A549 (cell line): Measurements from ENCODE around the gene TKFC. TPM values are rescaled to one million over a fixed set of nuclear protein-coding genes. Genes with fewer than 3 reads are reported as not detected.

Source experiments
- ATAC-seq, 2 experiments: fragments of 200-7000 bp in 1 of 2; fragments of >200 bp in 1 of 2; cut with Nextera tagmentation in 1 of 2; cut with Tn5 transposase in 1 of 2; 3 replicates each; pipeline versions ENCODE4 v1.8.0 to v1.9.1; 2018 to 2020; ENCODE audit warnings: mild to moderate bottlenecking in 1 of 2, moderate library complexity in 1 of 2
- CTCF ChIA-PET: fragments of 300-600 bp; sonication (Branson Sonifier 250); formaldehyde crosslinking; extraction: SDS; loops from one replicate; lab custom pipeline; 2021; ENCODE audit warnings: antibody characterized with exemption, inconsistent platforms; lab: Yijun Ruan, JAX
- POLR2A ChIA-PET: fragments of 350-600 bp; formaldehyde crosslinking; extraction: SDS; loops from one replicate; lab custom pipeline; 2021; ENCODE audit warnings: antibody characterized with exemption, inconsistent platforms; lab: Yijun Ruan, JAX
- DNase-seq, 2 experiments: peaks; one replicate each; pipeline versions ENCODE4 v3.0.0 to v3.0.0-alpha.2; 2011 to 2016; ENCODE audit warnings: low read depth in 1 of 2, low spot score in 1 of 2
- FAIRE-seq: peaks from 2 replicates; lab custom pipeline; 2011; peaks lifted over from hg19 to GRCh38; lab: Jason Lieb, UNC
- H3K27ac ChIP-seq, 2 experiments: fragments of >200 bp; sonication (Bioruptor Twin); formaldehyde crosslinking; 3 replicates each; pipeline ENCODE4 v1.5.1; 2016 to 2017
- H3K4me1 ChIP-seq: fragments of >200 bp; sonication (Bioruptor Twin); formaldehyde crosslinking; 3 replicates; pipeline ENCODE4 v1.6.1; 2016
- H3K4me2 ChIP-seq: fragments of >200 bp; sonication (Bioruptor Twin); formaldehyde crosslinking; 3 replicates; pipeline ENCODE4 v1.6.1; 2016
- H3K4me3 ChIP-seq: fragments of >200 bp; sonication (Bioruptor Twin); formaldehyde crosslinking; 3 replicates; pipeline ENCODE4 v1.5.1; 2016
- H3K9me3 ChIP-seq: fragments of >200 bp; sonication (Bioruptor Twin); formaldehyde crosslinking; 3 replicates; pipeline ENCODE4 v1.6.1; 2016
- CHD2 ChIP-seq: fragments of 150-350 bp; IDR thresholded peaks from 2 replicates; pipeline ENCODE4 v1.6.1; 2014; ENCODE audit warnings: low read length; ENCODE audit not compliant: partially characterized antibody
- EHF ChIP-seq: fragments of 250-450 bp; sonication (Bioruptor Pico); IDR thresholded peaks from 2 replicates; pipeline ENCODE4 v1.5.0; 2020; ENCODE audit warnings: mild to moderate bottlenecking
- EHMT2 ChIP-seq: fragments of 200-600 bp; sonication (generic); IDR thresholded peaks from 2 replicates; pipeline ENCODE4 v1.6.1; 2016; ENCODE audit warnings: antibody characterized with exemption, low read depth, mild to moderate bottlenecking, moderate library complexity
- FOSB ChIP-seq: fragments of 250-450 bp; sonication (Bioruptor Pico); IDR thresholded peaks from 2 replicates; pipeline ENCODE4 v1.5.0; 2020; ENCODE audit warnings: mild to moderate bottlenecking, moderate library complexity
- FOSL2 ChIP-seq, 2 experiments: fragments of 450-650 bp in 1 of 2; fragments of >200 bp in 1 of 2; sonication (Bioruptor Twin) in 1 of 2; formaldehyde crosslinking; IDR thresholded peaks; 2 replicates each; pipeline versions ENCODE4 v1.5.0 to v1.6.1; 2016 to 2020; ENCODE audit warnings: mild to moderate bottlenecking in 1 of 2, moderate library complexity in 1 of 2
- FOXS1 ChIP-seq: fragments of 250-450 bp; sonication (Bioruptor Pico); IDR thresholded peaks from 2 replicates; pipeline ENCODE4 v1.5.0; 2020; ENCODE audit warnings: mild to moderate bottlenecking, moderate library complexity
- HDAC2 ChIP-seq: fragments of 200-600 bp; sonication (generic); IDR thresholded peaks from 2 replicates; pipeline ENCODE4 v1.6.1; 2016
- HOXA7 ChIP-seq: fragments of 250-450 bp; sonication (Bioruptor Pico); IDR thresholded peaks from 2 replicates; pipeline ENCODE4 v1.5.0; 2020; ENCODE audit warnings: mild to moderate bottlenecking, moderate library complexity
- KDM5A ChIP-seq: fragments of 200-600 bp; sonication (generic); IDR thresholded peaks from 2 replicates; pipeline ENCODE4 v1.6.1; 2016; ENCODE audit warnings: antibody characterized with exemption, mild to moderate bottlenecking
- MAFK ChIP-seq: fragments of 450-650 bp; IDR thresholded peaks from 2 replicates; pipeline ENCODE4 v1.6.1; 2014; ENCODE audit not compliant: partially characterized antibody
- MYC ChIP-seq: IDR thresholded peaks from 2 replicates; pipeline ENCODE4 v1.6.1; 2012; ENCODE audit warnings: mild to moderate bottlenecking, inconsistent platforms, low read length, improper control_type of control experiment, borderline replicate concordance
- NPAS2 ChIP-seq: fragments of 250-450 bp; sonication (Bioruptor Pico); IDR thresholded peaks from 2 replicates; pipeline ENCODE4 v1.8.0; 2022; ENCODE audit warnings: mild to moderate bottlenecking, moderate library complexity, borderline replicate concordance
- NR3C1 ChIP-seq: fragments of >200 bp; sonication (Bioruptor Twin); formaldehyde crosslinking; IDR thresholded peaks from 3 replicates; pipeline ENCODE4 v1.6.1; 2017
- RCOR1 ChIP-seq: fragments of 150-350 bp; IDR thresholded peaks from 2 replicates; pipeline ENCODE4 v1.6.1; 2014; ENCODE audit warnings: antibody characterized with exemption, low read length, low read depth
- SREBF2 ChIP-seq: fragments of 450-650 bp; IDR thresholded peaks from 2 replicates; pipeline ENCODE4 v1.6.1; 2014; ENCODE audit warnings: mild to moderate bottlenecking, moderate library complexity
- ZC3H11A ChIP-seq: fragments of 450-650 bp; IDR thresholded peaks from 2 replicates; pipeline ENCODE4 v1.6.1; 2014; ENCODE audit warnings: antibody characterized with exemption, mild to moderate bottlenecking
- WGBS: methylation state at CpG from one replicate; pipeline ENCODE4 v1.1.6; 2017; ENCODE audit errors: missing lambda C conversion rate; 5-methylcytosine and 5-hydroxymethylcytosine counted together
- polyA plus RNA-seq, 4 experiments: library from polyadenylated mRNA; depleted of rRNA in 3 of 4; stranded (reverse); fragments of >200 nt; fragmentation: RNase III in 1 of 4; extraction: RNeasy Plus Mini Kit Qiagen cat#74134 plus additional on column Dnase treatment in 1 of 4; gene quantifications; 2 replicates in 3 of 4; 3 replicates in 1 of 4; pipeline ENCODE4 v1.2.3, GENCODE V29; 2011 to 2017
- TF ChIP-seq, protein P1 (sequence below): fragments of 200-600 bp; sonication (generic); IDR thresholded peaks from 2 replicates; pipeline ENCODE4 v1.6.1; 2016; ENCODE audit warnings: antibody characterized with exemption, mild to moderate bottlenecking, moderate library complexity
- TF ChIP-seq, protein P2 (sequence below): IDR thresholded peaks from 2 replicates; pipeline ENCODE4 v1.6.1; 2012
- TF ChIP-seq, protein P3 (sequence below): fragments of 450-650 bp; IDR thresholded peaks from 2 replicates; pipeline ENCODE4 v1.6.1; 2014; ENCODE audit warnings: antibody characterized with exemption
- TF ChIP-seq, protein P4 (sequence below): IDR thresholded peaks from 2 replicates; pipeline ENCODE4 v1.6.1; 2012; ENCODE audit warnings: low read depth, borderline replicate concordance

The TKFC gene
- polyA plus RNA-seq, 2 of the 4 experiments (the other 2 are of a cell fraction), result 46.5 to 48.7 TPM

DNA sequence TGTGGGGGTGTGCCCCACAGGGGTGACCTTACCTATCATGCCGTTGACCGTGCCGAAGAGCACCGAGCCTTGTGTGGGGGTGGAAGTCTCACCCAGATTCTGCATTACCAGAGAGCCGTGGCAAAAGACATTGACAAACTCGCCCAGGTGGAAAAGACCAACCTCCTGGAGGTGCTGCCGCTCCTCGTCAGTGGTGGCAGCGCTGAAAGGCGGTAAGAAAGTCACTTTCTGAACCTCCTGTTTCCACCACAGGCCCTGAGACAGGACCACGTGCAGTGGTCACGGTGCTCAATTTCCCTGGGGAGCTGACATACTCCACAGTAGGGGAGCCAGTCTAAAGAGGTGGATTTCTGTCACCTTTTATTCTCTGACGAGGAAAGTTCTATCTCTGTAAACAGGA lies 30.5 kb upstream of the TKFC start:
- Histone ChIP-seq H3K9me3 (no peaks in the 10 kb centered on the region), H3K4me1 (peaks cover 2% of the 10 kb centered on the region; the same call in 1 of the 3 replicates), H3K4me3 (no peak overlapping the region), H3K27ac (no peak overlapping the region), H3K4me2 (no peak overlapping the region)
- ChIA-PET CTCF (interaction anchor here (1.5 kb wide), 1 partner anchor 34 kb away, joined by 6 read pairs; no protein-coding TSS in a partner anchor), POLR2A (no interaction called here)
- no peak for ATAC-seq
- no peak for DNase-seq
- TF ChIP-seq KDM5A, result no peak
- no peak for TF ChIP-seq FOSL2 (IDR thresholded peaks at IDR 0.05)
- TF ChIP-seq FOSL2 (CRISPR knock-in tag; IDR thresholded peaks at IDR 0.05), result no peak
- TF ChIP-seq, protein P1, sequence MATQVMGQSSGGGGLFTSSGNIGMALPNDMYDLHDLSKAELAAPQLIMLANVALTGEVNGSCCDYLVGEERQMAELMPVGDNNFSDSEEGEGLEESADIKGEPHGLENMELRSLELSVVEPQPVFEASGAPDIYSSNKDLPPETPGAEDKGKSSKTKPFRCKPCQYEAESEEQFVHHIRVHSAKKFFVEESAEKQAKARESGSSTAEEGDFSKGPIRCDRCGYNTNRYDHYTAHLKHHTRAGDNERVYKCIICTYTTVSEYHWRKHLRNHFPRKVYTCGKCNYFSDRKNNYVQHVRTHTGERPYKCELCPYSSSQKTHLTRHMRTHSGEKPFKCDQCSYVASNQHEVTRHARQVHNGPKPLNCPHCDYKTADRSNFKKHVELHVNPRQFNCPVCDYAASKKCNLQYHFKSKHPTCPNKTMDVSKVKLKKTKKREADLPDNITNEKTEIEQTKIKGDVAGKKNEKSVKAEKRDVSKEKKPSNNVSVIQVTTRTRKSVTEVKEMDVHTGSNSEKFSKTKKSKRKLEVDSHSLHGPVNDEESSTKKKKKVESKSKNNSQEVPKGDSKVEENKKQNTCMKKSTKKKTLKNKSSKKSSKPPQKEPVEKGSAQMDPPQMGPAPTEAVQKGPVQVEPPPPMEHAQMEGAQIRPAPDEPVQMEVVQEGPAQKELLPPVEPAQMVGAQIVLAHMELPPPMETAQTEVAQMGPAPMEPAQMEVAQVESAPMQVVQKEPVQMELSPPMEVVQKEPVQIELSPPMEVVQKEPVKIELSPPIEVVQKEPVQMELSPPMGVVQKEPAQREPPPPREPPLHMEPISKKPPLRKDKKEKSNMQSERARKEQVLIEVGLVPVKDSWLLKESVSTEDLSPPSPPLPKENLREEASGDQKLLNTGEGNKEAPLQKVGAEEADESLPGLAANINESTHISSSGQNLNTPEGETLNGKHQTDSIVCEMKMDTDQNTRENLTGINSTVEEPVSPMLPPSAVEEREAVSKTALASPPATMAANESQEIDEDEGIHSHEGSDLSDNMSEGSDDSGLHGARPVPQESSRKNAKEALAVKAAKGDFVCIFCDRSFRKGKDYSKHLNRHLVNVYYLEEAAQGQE, result no peak
- TF ChIP-seq EHMT2, result no peak
- TF ChIP-seq MYC, result no peak
- no peak for TF ChIP-seq CHD2
- no peak for TF ChIP-seq RCOR1
- TF ChIP-seq, protein P2, sequence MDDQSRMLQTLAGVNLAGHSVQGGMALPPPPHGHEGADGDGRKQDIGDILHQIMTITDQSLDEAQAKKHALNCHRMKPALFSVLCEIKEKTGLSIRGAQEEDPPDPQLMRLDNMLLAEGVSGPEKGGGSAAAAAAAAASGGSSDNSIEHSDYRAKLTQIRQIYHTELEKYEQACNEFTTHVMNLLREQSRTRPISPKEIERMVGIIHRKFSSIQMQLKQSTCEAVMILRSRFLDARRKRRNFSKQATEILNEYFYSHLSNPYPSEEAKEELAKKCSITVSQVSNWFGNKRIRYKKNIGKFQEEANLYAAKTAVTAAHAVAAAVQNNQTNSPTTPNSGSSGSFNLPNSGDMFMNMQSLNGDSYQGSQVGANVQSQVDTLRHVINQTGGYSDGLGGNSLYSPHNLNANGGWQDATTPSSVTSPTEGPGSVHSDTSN, result no peak
- TF ChIP-seq, protein P3, sequence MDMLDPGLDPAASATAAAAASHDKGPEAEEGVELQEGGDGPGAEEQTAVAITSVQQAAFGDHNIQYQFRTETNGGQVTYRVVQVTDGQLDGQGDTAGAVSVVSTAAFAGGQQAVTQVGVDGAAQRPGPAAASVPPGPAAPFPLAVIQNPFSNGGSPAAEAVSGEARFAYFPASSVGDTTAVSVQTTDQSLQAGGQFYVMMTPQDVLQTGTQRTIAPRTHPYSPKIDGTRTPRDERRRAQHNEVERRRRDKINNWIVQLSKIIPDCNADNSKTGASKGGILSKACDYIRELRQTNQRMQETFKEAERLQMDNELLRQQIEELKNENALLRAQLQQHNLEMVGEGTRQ, result no peak
- TF ChIP-seq HOXA7 (CRISPR knock-in tag), result no peak
- no peak for TF ChIP-seq NR3C1
- TF ChIP-seq NPAS2, result no peak
- TF ChIP-seq ZC3H11A, result no peak
- TF ChIP-seq SREBF2, result no peak
- TF ChIP-seq EHF (CRISPR knock-in tag), result no peak
- TF ChIP-seq HDAC2, result no peak
- TF ChIP-seq FOXS1 (CRISPR knock-in tag), result no peak
- TF ChIP-seq, protein P4, sequence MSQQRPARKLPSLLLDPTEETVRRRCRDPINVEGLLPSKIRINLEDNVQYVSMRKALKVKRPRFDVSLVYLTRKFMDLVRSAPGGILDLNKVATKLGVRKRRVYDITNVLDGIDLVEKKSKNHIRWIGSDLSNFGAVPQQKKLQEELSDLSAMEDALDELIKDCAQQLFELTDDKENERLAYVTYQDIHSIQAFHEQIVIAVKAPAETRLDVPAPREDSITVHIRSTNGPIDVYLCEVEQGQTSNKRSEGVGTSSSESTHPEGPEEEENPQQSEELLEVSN, result no peak
- TF ChIP-seq FOSB (CRISPR knock-in tag), result no peak
- TF ChIP-seq MAFK, result no peak
- FAIRE-seq, result no peak
- 94% methylated on average over 13 of the region's 13 CpGs for WGBS

DNA sequence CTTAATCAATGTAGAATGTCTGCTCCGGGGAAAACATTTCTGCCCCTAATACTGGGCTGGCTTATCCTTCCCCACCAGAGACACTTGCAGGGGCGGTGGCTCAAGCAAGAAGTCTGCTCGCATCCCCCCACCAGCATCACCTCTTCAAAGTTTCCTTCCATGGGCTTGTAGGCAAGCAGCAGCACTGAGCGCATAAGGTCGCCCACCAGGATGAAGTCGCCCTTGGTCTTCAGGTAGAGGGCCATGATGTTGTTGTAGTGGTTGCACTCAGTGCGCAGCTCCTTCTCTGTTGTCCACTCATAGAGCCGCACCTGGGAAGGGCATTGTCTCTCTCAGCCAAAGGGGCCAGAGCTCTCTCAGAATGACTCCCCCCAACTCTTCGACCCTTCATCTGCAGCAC lies 29.3 kb upstream of the TKFC start:
- TF ChIP-seq HDAC2, result no peak
- TF ChIP-seq, all 56 proteins: peak for 0
- ChIA-PET CTCF (no interaction called here), POLR2A (no interaction called here)
- Histone ChIP-seq H3K27ac (no peak overlapping the region), H3K4me1 (no peaks in the 10 kb centered on the region), H3K4me3 (no peak overlapping the region), H3K9me3 (no peaks in the 10 kb centered on the region), H3K4me2 (no peak overlapping the region)
- DNase-seq (no peak), FAIRE-seq (no peak), ATAC-seq (no peak)
- WGBS, result 89% methylated on average over 9 of the region's 9 CpGs
